H1 (cell line): ENCODE data around the gene CLDN25. TPM values are rescaled to one million over a fixed set of nuclear protein-coding genes. Genes with fewer than 3 reads are reported as not detected.

Experiments
- CTCF ChIA-PET: fragments of 300-600 bp; sonication (Branson Sonifier 250); formaldehyde crosslinking; loops from one replicate; lab custom pipeline; 2021; ENCODE audit not compliant: partially characterized antibody; lab: Charles Lee
- POLR2A ChIA-PET: fragments of 300-600 bp; sonication (Branson Sonifier 250); formaldehyde crosslinking; loops from one replicate; lab custom pipeline; 2021; ENCODE audit warnings: inconsistent platforms; ENCODE audit not compliant: partially characterized antibody; lab: Charles Lee
- DNase-seq, 2 experiments: peaks; one replicate each; pipeline versions ENCODE4 v3.0.0 to v3.0.0-alpha.2; 2010 to 2022; ENCODE audit warnings: low spot score in 2 of 2, low read depth in 1 of 2, mixed read lengths in 1 of 2
- FAIRE-seq: peaks from 2 replicates; lab custom pipeline; 2011; peaks lifted over from hg19 to GRCh38; lab: Jason Lieb, UNC
- H2AFZ ChIP-seq: 2 replicates; pipeline ENCODE4 v1.8.1; 2012; ENCODE audit warnings: low read length, inconsistent platforms
- H2AK5ac ChIP-seq: 2 replicates; pipeline ENCODE4 v1.6.1; 2013; ENCODE audit warnings: low read depth, low read length
- H2BK120ac ChIP-seq: replicated peaks from 2 replicates; pipeline ENCODE3; 2013; ENCODE audit warnings: low read depth, low read length, inconsistent platforms
- H2BK12ac ChIP-seq: 2 replicates; pipeline ENCODE4 v1.6.1; 2013; ENCODE audit warnings: low read depth, low read length
- H2BK15ac ChIP-seq: 2 replicates; pipeline ENCODE4 v1.6.1; 2013; ENCODE audit warnings: low read length
- H2BK20ac ChIP-seq: 2 replicates; pipeline ENCODE4 v1.6.1; 2013; ENCODE audit warnings: low read length
- H2BK5ac ChIP-seq: 2 replicates; pipeline ENCODE4 v1.6.1; 2013; ENCODE audit warnings: low read depth, low read length
- H3K14ac ChIP-seq: 2 replicates; pipeline ENCODE4 v1.6.1; 2013; ENCODE audit warnings: inconsistent platforms; ENCODE audit not compliant: insufficient read length
- H3K18ac ChIP-seq: 2 replicates; pipeline ENCODE4 v1.6.1; 2013; ENCODE audit warnings: low read length; ENCODE audit errors: extremely low read depth
- H3K23ac ChIP-seq: 2 replicates; pipeline ENCODE4 v1.6.1; 2013; ENCODE audit warnings: inconsistent platforms; ENCODE audit not compliant: insufficient read length
- H3K23me2 ChIP-seq: 2 replicates; pipeline ENCODE4 v1.6.1; 2013; ENCODE audit warnings: low read depth, low read length
- H3K27ac ChIP-seq: 2 replicates; pipeline ENCODE4 v1.6.1; 2011; ENCODE audit warnings: low read depth, low read length, inconsistent platforms
- H3K27me3 ChIP-seq, 4 experiments: replicated peaks in 1 of 4; 1 replicate in 1 of 4; 2 replicates in 3 of 4; pipeline versions ENCODE4 v1.6.1 to v1.8.1; 2011 to 2013; ENCODE audit warnings: low read length in 3 of 4, mild to moderate bottlenecking in 3 of 4, inconsistent platforms in 2 of 4, mixed read lengths in 2 of 4, moderate library complexity in 1 of 4; ENCODE audit not compliant: control insufficient read depth in 3 of 4, insufficient read depth in 3 of 4; ENCODE audit errors: extremely low read depth in 1 of 4
- H3K36me3 ChIP-seq, 4 experiments: 2 replicates each; pipeline versions ENCODE4 v1.6.1 to v1.8.1; 2011 to 2013; ENCODE audit warnings: mild to moderate bottlenecking in 4 of 4, low read length in 3 of 4, moderate library complexity in 2 of 4, control low read depth in 1 of 4, inconsistent platforms in 1 of 4; ENCODE audit not compliant: insufficient read depth in 4 of 4, control insufficient read depth in 2 of 4
- H3K4ac ChIP-seq: replicated peaks from 2 replicates; pipeline ENCODE3; 2013; ENCODE audit warnings: low read length, low read depth, mixed read lengths, inconsistent platforms; ENCODE audit not compliant: insufficient read length
- H3K4me1 ChIP-seq, 4 experiments: replicated peaks in 1 of 4; 1 replicate in 1 of 4; 2 replicates in 3 of 4; pipeline versions ENCODE4 v1.6.1 to v1.8.1; 2011 to 2013; ENCODE audit warnings: low read length in 3 of 4, inconsistent platforms in 2 of 4, mixed read lengths in 1 of 4; ENCODE audit not compliant: insufficient read depth in 4 of 4, control insufficient read depth in 3 of 4
- H3K4me2 ChIP-seq, 2 experiments: 2 replicates each; pipeline versions ENCODE4 v1.6.1 to v1.8.1; 2011 to 2013; ENCODE audit warnings: low read depth in 2 of 2, low read length in 2 of 2, control low read depth in 1 of 2, inconsistent platforms in 1 of 2, mild to moderate bottlenecking in 1 of 2; ENCODE audit not compliant: insufficient read depth in 1 of 2
- H3K4me3 ChIP-seq, 4 experiments: fragments of 200-600, 300-600 bp in 1 of 4; sonication (generic), shearing (Covaris generic), sonication (Bioruptor Twin) in 1 of 4; 2 replicates each; pipeline versions ENCODE4 v1.5.1 to v1.8.1; 2011 to 2016; ENCODE audit warnings: low read length in 4 of 4, low read depth in 3 of 4, control low read depth in 2 of 4, inconsistent platforms in 2 of 4, mild to moderate bottlenecking in 2 of 4, mixed read lengths in 1 of 4, moderate library complexity in 1 of 4; ENCODE audit not compliant: insufficient read depth in 2 of 4; ENCODE audit errors: extremely low read depth in 1 of 4
- H3K56ac ChIP-seq: replicated peaks from 2 replicates; pipeline ENCODE3; 2013; ENCODE audit warnings: low read depth, mild to moderate bottlenecking, mixed read lengths, low read length, inconsistent platforms; ENCODE audit not compliant: insufficient read length
- H3K79me1 ChIP-seq: 2 replicates; pipeline ENCODE4 v1.6.1; 2013; ENCODE audit warnings: low read depth, low read length, control low read depth
- H3K79me2 ChIP-seq, 2 experiments: 2 replicates each; pipeline versions ENCODE4 v1.6.1 to v1.8.1; 2012 to 2013; ENCODE audit warnings: low read length in 2 of 2, mild to moderate bottlenecking in 2 of 2, inconsistent platforms in 1 of 2; ENCODE audit not compliant: insufficient read depth in 2 of 2, control insufficient read depth in 1 of 2
- H3K9ac ChIP-seq, 4 experiments: replicated peaks in 1 of 4; 1 replicate in 1 of 4; 2 replicates in 3 of 4; pipeline versions ENCODE4 v1.6.1 to v1.8.1; 2011 to 2013; ENCODE audit warnings: low read depth in 3 of 4, low read length in 3 of 4, control low read depth in 2 of 4, mild to moderate bottlenecking in 2 of 4, moderate library complexity in 2 of 4, inconsistent platforms in 1 of 4; ENCODE audit errors: extremely low read depth in 1 of 4
- H3K9me3 ChIP-seq, 2 experiments: 2 replicates each; pipeline versions ENCODE4 v1.6.1 to v1.8.1; 2012 to 2013; ENCODE audit warnings: mild to moderate bottlenecking in 2 of 2, moderate library complexity in 2 of 2, control low read depth in 1 of 2, inconsistent platforms in 1 of 2, low read depth in 1 of 2, low read length in 1 of 2, mixed read lengths in 1 of 2; ENCODE audit not compliant: insufficient read depth in 2 of 2
- H4K20me1 ChIP-seq, 2 experiments: replicated peaks in 1 of 2; 2 replicates each; pipeline versions ENCODE3 to v1.8.1; 2011 to 2013; ENCODE audit warnings: inconsistent platforms in 2 of 2, low read length in 2 of 2, mild to moderate bottlenecking in 1 of 2; ENCODE audit not compliant: insufficient read depth in 2 of 2, control insufficient read depth in 1 of 2
- H4K5ac ChIP-seq: 2 replicates; pipeline ENCODE4 v1.6.1; 2013; ENCODE audit warnings: low read length, low read depth, mixed read lengths, inconsistent platforms; ENCODE audit not compliant: insufficient read length
- H4K8ac ChIP-seq: 2 replicates; pipeline ENCODE4 v1.8.0; 2013; ENCODE audit warnings: mild to moderate bottlenecking, moderate library complexity, low read length, inconsistent platforms; ENCODE audit not compliant: insufficient read depth; ENCODE audit errors: extremely low read depth
- H4K91ac ChIP-seq: replicated peaks from 2 replicates; pipeline ENCODE3; 2013; ENCODE audit warnings: low read length, mixed read lengths, inconsistent platforms; ENCODE audit not compliant: insufficient read length
- ASH2L ChIP-seq: fragments of 200-600, 300-600 bp; sonication (generic); IDR thresholded peaks from one replicate; pipeline ENCODE4 v1.7.1; 2017; ENCODE audit warnings: low read length
- WGBS, 2 experiments: shearing (Covaris generic) in 1 of 2; methylation state at CpG; one replicate each; pipeline versions ENCODE4 v1.1.6 to v1.1.7; 2013 to 2015; ENCODE audit warnings: low lambda C conversion rate in 2 of 2, mixed read lengths in 2 of 2, inconsistent platforms in 1 of 2, low coverage in 1 of 2, missing lambda C conversion rate in 1 of 2; ENCODE audit not compliant: insufficient replicate concordance in 2 of 2, insufficient coverage in 1 of 2, insufficient read length in 1 of 2; ENCODE audit errors: extremely low coverage in 1 of 2, missing lambda C conversion rate in 1 of 2; 5-methylcytosine and 5-hydroxymethylcytosine counted together
- polyA plus RNA-seq, 7 experiments: library from polyadenylated mRNA; depleted of rRNA in 3 of 7; stranded (reverse) in 5 of 7; unstranded in 2 of 7; fragments of >200 nt in 5 of 7; fragments of 200-250 nt in 2 of 7; gene quantifications; 1 replicate in 5 of 7; 2 replicates in 1 of 7; 4 replicates in 1 of 7; pipeline versions ENCODE4 v1.2.1 to v1.2.3, GENCODE V29; 2011 to 2013; ENCODE audit warnings: missing spikeins in 2 of 7, mixed read lengths in 2 of 7
- total RNA-seq: library from RNA; stranded (reverse); fragmentation: NEBNext Ultra II Directional; extraction: Animal tissue kit (Norgen Biotek cat#: 25700); gene quantifications from 2 replicates; pipeline ENCODE4 v1.2.1, GENCODE V29; 2021

CLDN25 gene
- total and polyA plus RNA-seq, 2 of the 8 experiments (the other 6 are each of a cell fraction or from before 2014, with no cell fraction given): not detected

DNA sequence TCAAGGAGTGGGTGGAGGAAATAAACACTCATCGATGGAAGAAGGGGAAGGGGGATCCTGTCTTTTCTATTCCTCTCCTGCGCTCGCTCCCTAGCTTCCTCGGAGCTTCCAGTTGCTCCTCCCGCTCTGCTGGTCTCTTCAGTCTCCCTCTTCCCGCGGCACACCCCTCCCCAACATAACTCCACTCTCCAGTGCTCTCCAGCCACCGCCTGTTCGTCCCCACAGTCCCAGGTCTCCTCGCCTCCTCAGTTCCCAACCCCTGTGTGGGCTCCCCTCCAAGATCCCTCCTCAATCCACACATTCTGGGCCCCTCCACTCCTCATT is 6.5 kb upstream of the CLDN25 start:
- peak overlapping the region; percentile 47 to 66 for H3K4me2 ChIP-seq
- H3K79me1 ChIP-seq: no peaks in the 10 kb centered on the region; the same call in 1 of the 2 replicates
- peak overlapping the region; percentile 73 to 90 (median 78) for H3K9ac ChIP-seq
- no peaks in the 10 kb centered on the region for H4K20me1 ChIP-seq
- no peak overlapping the region for H2BK20ac ChIP-seq
- no peak overlapping the region for H2AK5ac ChIP-seq
- no peaks in the 10 kb centered on the region for H3K9me3 ChIP-seq
- H2BK12ac ChIP-seq: no peak overlapping the region
- peak overlapping the region; percentile 70 for H4K91ac ChIP-seq
- no peak overlapping the region for H3K23ac ChIP-seq
- peak overlapping the region; percentile 92; the same call in 1 of the 2 replicates for H4K8ac ChIP-seq
- H3K36me3 ChIP-seq: peaks cover 0 to 15% (median 5%) of the 10 kb centered on the region in 4 experiments; a peak in 5 of 8 replicates
- peak overlapping the region; percentile 69; the same call in 1 of the 2 replicates for H2BK5ac ChIP-seq
- ChIA-PET POLR2A (interaction anchor here (1.2 kb wide), 4 partner anchors 23 to 91 kb away, joined by 3 to 5 read pairs (median 4); no protein-coding TSS in a partner anchor), CTCF (interaction anchor here (0.6 to 1.2 kb wide), 10 partner anchors 8 to 1176 kb away, joined by 3 to 5 read pairs (median 3); no protein-coding TSS in a partner anchor)
- H3K18ac ChIP-seq: no peak overlapping the region
- 4% methylated on average over 10 of the region's 10 CpGs; no CpG with 5 or more reads in 1 of the 2 experiments for WGBS, 2 experiments
- FAIRE-seq (no peak), DNase-seq (no peak)
- no peak overlapping the region for H4K5ac ChIP-seq
- H3K56ac ChIP-seq: no peak overlapping the region
- H3K4ac ChIP-seq: no peak overlapping the region
- H3K4me1 ChIP-seq: no peaks in the 10 kb centered on the region
- H3K27me3 ChIP-seq: no peaks in the 10 kb centered on the region
- H3K23me2 ChIP-seq: no peaks in the 10 kb centered on the region
- peak overlapping the region; percentile 88 to 95 (median 92) for H3K4me3 ChIP-seq
- peak overlapping the region; percentile 22; the same call in 1 of the 2 replicates for H2AFZ ChIP-seq
- no peak overlapping the region for H2BK120ac ChIP-seq
- peak overlapping the region; percentile 19; the same call in 1 of the 2 replicates for H3K27ac ChIP-seq
- peaks cover 0 to 24% of the 10 kb centered on the region in 2 experiments; a peak in 2 of 4 replicates for H3K79me2 ChIP-seq
- H3K14ac ChIP-seq: no peak overlapping the region
- no peak overlapping the region for H2BK15ac ChIP-seq
- TF ChIP-seq ASH2L: no peak
